Measurements from ENCODE around the gene JMJD1C.

The JMJD1C gene

GRCh38 chr10:63268798-63269503 lies 196.8 kb downstream of the JMJD1C start:
- TF ChIP-seq CTCF (IDR thresholded peaks at IDR 0.05; ENCODE audit: low read depth, low read length), result peak; percentile 27
- peak; percentile 79 for DNase-seq (ENCODE audit: extremely low read depth, low read depth)

- no peak for TF ChIP-seq CTCF (IDR thresholded peaks at IDR 0.05; ENCODE audit: low read depth, low read length)
- no peak for DNase-seq (ENCODE audit: extremely low read depth, low read depth)
These were observed 197.5 kb downstream of the JMJD1C start for GRCh38 chr10:63268149-63268797.

- DNase-seq (ENCODE audit: extremely low read depth, low read depth), result peak; percentile 40
These were observed 198.2 kb downstream of the JMJD1C start for GRCh38 chr10:63267414-63268148.

GRCh38 chr10:63266391-63267316 lies 199.1 kb downstream of the JMJD1C start:
- no peak for TF ChIP-seq CTCF (IDR thresholded peaks at IDR 0.05; ENCODE audit: low read depth, low read length)
- DNase-seq (ENCODE audit: extremely low read depth, low read depth), result no peak

More at GRCh38 chr10:63267414-63268148, 198.2 kb downstream of the JMJD1C start:
- no peak for TF ChIP-seq CTCF (IDR thresholded peaks at IDR 0.05; ENCODE audit: low read depth, low read length)

DNA sequence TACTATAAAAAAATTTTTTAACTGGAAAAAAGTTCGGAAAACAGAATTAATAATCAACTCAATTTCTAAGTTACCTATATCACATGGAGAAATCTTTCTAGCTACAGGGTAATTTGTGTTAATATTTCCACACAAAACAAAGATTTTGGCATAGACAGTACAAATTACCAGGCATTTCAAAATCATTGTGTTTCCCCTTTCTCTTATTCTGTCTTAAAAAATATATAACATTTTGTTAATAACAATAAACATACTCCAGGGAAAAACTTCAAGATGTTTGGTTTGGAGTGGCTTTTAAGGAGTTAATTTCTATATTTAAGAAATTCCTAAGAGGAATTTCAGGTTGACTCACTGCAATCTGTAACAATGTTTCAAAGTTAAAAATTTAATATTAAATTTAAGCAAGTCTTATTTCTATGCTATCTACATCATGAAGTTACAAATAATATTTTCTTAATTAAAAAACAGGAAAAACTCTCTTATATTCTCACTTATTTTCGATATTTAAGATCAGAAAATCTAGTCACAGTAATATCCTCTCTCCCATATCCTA lies 200.0 kb downstream of the JMJD1C start:
- no peak for TF ChIP-seq CTCF (IDR thresholded peaks at IDR 0.05; ENCODE audit: low read depth, low read length)
- no peak for DNase-seq (ENCODE audit: extremely low read depth, low read depth)

DNA sequence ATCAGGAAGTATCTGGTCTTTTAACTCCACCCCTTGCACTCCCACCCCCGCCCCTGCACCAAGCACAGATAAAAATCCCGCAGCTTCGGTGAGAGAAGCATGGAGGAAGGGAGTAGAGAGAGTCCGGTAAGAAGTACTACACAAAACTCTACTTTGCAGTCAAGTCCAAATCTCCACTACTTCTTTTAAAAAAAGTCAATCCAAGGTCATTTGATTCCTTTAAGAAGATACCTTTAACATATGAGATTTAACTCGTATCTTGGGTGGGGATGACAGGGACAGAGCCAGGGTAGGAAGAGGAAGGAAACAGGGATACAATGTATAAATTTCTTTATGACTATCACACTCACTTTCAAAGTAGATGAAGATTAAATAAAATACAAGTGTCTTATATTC lies 200.6 kb downstream of the JMJD1C start:
- no peak for DNase-seq (ENCODE audit: extremely low read depth, low read depth)
- no peak for TF ChIP-seq CTCF (IDR thresholded peaks at IDR 0.05; ENCODE audit: low read depth, low read length)

All from AG09319 (cell line).